HepG2 (cell line): Measurements from ENCODE around the gene ZNF629. TPM values are rescaled to one million over a fixed set of nuclear protein-coding genes. Genes with fewer than 3 reads are reported as not detected.

Experiments used
- ATAC-seq: fragments of 200-7000 bp; cut with Tn5 transposase; 3 replicates; pipeline ENCODE4 v1.9.1; 2020; ENCODE audit warnings: mild to moderate bottlenecking, moderate library complexity
- BruUV-seq: library from RNA; stranded (reverse); fragments of 400-500 nt; replicated peaks from 2 replicates; lab custom pipeline; 2021; lab: Mats Ljungman, UMichigan
- CTCF ChIA-PET: fragments of 300-600 bp; formaldehyde crosslinking; extraction: SDS; loops from one replicate; lab custom pipeline; 2021; ENCODE audit warnings: low total read pairs, inconsistent platforms, low intra/inter-chr PET ratio; lab: Yijun Ruan, JAX
- POLR2A ChIA-PET: fragments of 350-600 bp; sonication (Branson Sonifier 250); formaldehyde crosslinking; loops from one replicate; lab custom pipeline; 2020; ENCODE audit warnings: antibody characterized with exemption, inconsistent platforms; lab: Yijun Ruan, JAX
- DNase-seq: peaks from one replicate; pipeline ENCODE4 v3.0.0-alpha.2; 2015; ENCODE audit warnings: low spot score
- FAIRE-seq: peaks from 3 replicates; lab custom pipeline; 2011; peaks lifted over from hg19 to GRCh38; lab: Jason Lieb, UNC
- H2AFZ ChIP-seq: one replicate; pipeline ENCODE4 v1.6.1; 2011; ENCODE audit warnings: low read length, inconsistent platforms
- H3K27ac ChIP-seq: fragments of 300-600 bp; 3 replicates; pipeline ENCODE4 v1.8.0; 2011; ENCODE audit warnings: mixed run types, mild to moderate bottlenecking, mixed read lengths, low read length, inconsistent platforms; ENCODE audit not compliant: insufficient read depth; ENCODE audit errors: extremely low read length
- H3K27me3 ChIP-seq, 2 experiments: fragments of 200-600 bp in 1 of 2; 2 replicates in 1 of 2; 3 replicates in 1 of 2; pipeline versions ENCODE4 v1.6.0 to v1.8.0; 2011; ENCODE audit warnings: low read length in 2 of 2, mild to moderate bottlenecking in 2 of 2, moderate library complexity in 2 of 2, inconsistent platforms in 1 of 2; ENCODE audit not compliant: insufficient read depth in 2 of 2, control insufficient read depth in 1 of 2
- H3K36me3 ChIP-seq, 2 experiments: fragments of 200-600 bp in 1 of 2; replicated peaks in 1 of 2; 2 replicates in 1 of 2; 3 replicates in 1 of 2; pipeline versions ENCODE4 v1.5.1 to v1.8.0; 2011; ENCODE audit warnings: low read length in 2 of 2, inconsistent platforms in 1 of 2; ENCODE audit not compliant: insufficient read depth in 2 of 2, control insufficient read depth in 1 of 2
- H3K4me1 ChIP-seq: 2 replicates; pipeline ENCODE4 v1.5.1; 2012; ENCODE audit warnings: low read length, inconsistent platforms; ENCODE audit not compliant: insufficient read depth
- H3K4me2 ChIP-seq: 2 replicates; pipeline ENCODE4 v1.6.0; 2011; ENCODE audit warnings: low read depth, low read length, inconsistent platforms
- H3K4me3 ChIP-seq, 3 experiments: fragments of 200-600 bp in 1 of 3; sonication (generic), shearing (Covaris generic) in 1 of 3; replicated peaks in 1 of 3; 2 replicates each; pipeline ENCODE4 v1.5.1; 2011 to 2016; ENCODE audit warnings: low read length in 3 of 3, inconsistent platforms in 2 of 3, low read depth in 2 of 3, mild to moderate bottlenecking in 2 of 3, control low read depth in 1 of 3, mixed read lengths in 1 of 3; ENCODE audit not compliant: insufficient read depth in 1 of 3
- H3K79me2 ChIP-seq: one replicate; pipeline ENCODE4 v1.6.1; 2011; ENCODE audit warnings: low read length, inconsistent platforms; ENCODE audit not compliant: insufficient read depth
- H3K9ac ChIP-seq: 2 replicates; pipeline ENCODE4 v1.6.0; 2011; ENCODE audit warnings: mild to moderate bottlenecking, low read depth, low read length, inconsistent platforms; ENCODE audit not compliant: insufficient read depth
- H3K9me3 ChIP-seq: 2 replicates; pipeline ENCODE4 v1.5.1; 2012; ENCODE audit warnings: mild to moderate bottlenecking, low read length
- H4K20me1 ChIP-seq: 2 replicates; pipeline ENCODE4 v1.6.0; 2011; ENCODE audit warnings: inconsistent platforms, mild to moderate bottlenecking, low read length, moderate library complexity; ENCODE audit not compliant: insufficient read depth
- FOSL2 ChIP-seq: sonication (generic); formaldehyde crosslinking; IDR thresholded peaks from 2 replicates; pipeline ENCODE4 v1.4.0; 2020; ENCODE audit warnings: missing genetic modification reagents
- GATAD2A ChIP-seq: IDR thresholded peaks from 2 replicates; pipeline ENCODE4 v1.6.1; 2016
- ISX ChIP-seq: sonication (generic); formaldehyde crosslinking; conservative IDR thresholded peaks from 2 replicates; pipeline ENCODE4 v1.5.0; 2020; ENCODE audit warnings: missing genetic modification reagents
- JDP2 ChIP-seq: sonication (generic); formaldehyde crosslinking; IDR thresholded peaks from 2 replicates; pipeline ENCODE4 v1.8.1; 2022; ENCODE audit warnings: missing genetic modification reagents, borderline replicate concordance
- KLF16 ChIP-seq, 2 experiments: sonication (generic) in 1 of 2; formaldehyde crosslinking in 1 of 2; IDR thresholded peaks; 2 replicates each; pipeline versions ENCODE4 v1.6.1 to v1.8.0; 2016 to 2023; ENCODE audit warnings: missing genetic modification reagents in 2 of 2, missing compliant biosample characterization in 1 of 2
- NFRKB ChIP-seq: fragments of 450-650 bp; IDR thresholded peaks from 2 replicates; pipeline ENCODE4 v1.6.1; 2017
- PRPF4 ChIP-seq: fragments of 200-400 bp; formaldehyde crosslinking; IDR thresholded peaks from 2 replicates; pipeline ENCODE4 v1.6.1; 2016; ENCODE audit warnings: low read length, low read depth; ENCODE audit not compliant: poor library complexity, severe bottlenecking
- RBFOX2 ChIP-seq: fragments of 200-400 bp; formaldehyde crosslinking; IDR thresholded peaks from 2 replicates; pipeline ENCODE4 v1.6.1; 2017; ENCODE audit warnings: low read depth, mild to moderate bottlenecking, low read length
- SRSF1 ChIP-seq: fragments of 200-400 bp; formaldehyde crosslinking; optimal IDR thresholded peaks from 2 replicates; pipeline ENCODE3; 2017; ENCODE audit warnings: mild to moderate bottlenecking, low read depth, low read length, moderate library complexity
- SRSF4 ChIP-seq: fragments of 200-400 bp; formaldehyde crosslinking; IDR thresholded peaks from one replicate; pipeline ENCODE4 v1.6.1; 2018; ENCODE audit warnings: mild to moderate bottlenecking, low read depth, low read length, moderate library complexity; ENCODE audit not compliant: poor library complexity, severe bottlenecking
- ZNF235 ChIP-seq: sonication (generic); formaldehyde crosslinking; IDR thresholded peaks from 2 replicates; pipeline ENCODE4 v1.8.1; 2023; ENCODE audit warnings: mild to moderate bottlenecking, missing genetic modification reagents, borderline replicate concordance
- ZNF558 ChIP-seq: sonication (generic); formaldehyde crosslinking; IDR thresholded peaks from 2 replicates; pipeline ENCODE4 v1.9.0; 2022; ENCODE audit warnings: mild to moderate bottlenecking, missing genetic modification reagents, borderline replicate concordance
- ZNF598 ChIP-seq: sonication (generic); formaldehyde crosslinking; IDR thresholded peaks from 2 replicates; pipeline ENCODE4 v1.5.1; 2020; ENCODE audit warnings: mild to moderate bottlenecking, missing genetic modification reagents, borderline replicate concordance
- WGBS: methylation state at CpG from one replicate; pipeline ENCODE4 v1.1.6; 2017; ENCODE audit warnings: low lambda C conversion rate; 5-methylcytosine and 5-hydroxymethylcytosine counted together
- in situ Hi-C: cut with HindIII; loops from 2 replicates; pipeline ENCODE4 v1.10.0; 2017; ENCODE audit warnings: low pct_unique_long_range_greater_than_20kb; ENCODE audit not compliant: extremely low pct_ligation_motif_present
- intact Hi-C: fragments of 100-400 bp; cut with micrococcal nuclease; formaldehyde crosslinking; loops from one replicate; pipeline ENCODE4 v1.10.0; 2022; ENCODE audit not compliant: unreplicated experiment
- polyA plus RNA-seq, 8 experiments: library from polyadenylated mRNA; depleted of rRNA in 3 of 8; stranded (reverse) in 7 of 8; unstranded in 1 of 8; fragments of >200 nt; fragmentation: Illumina TruSeq in 4 of 8; extraction: Trizol in 4 of 8; gene quantifications; 2 replicates each; pipeline versions ENCODE4 v1.2.1 to v1.2.3, GENCODE V29; 2011 to 2016; ENCODE audit warnings: low read depth in 4 of 8, missing spikeins in 1 of 8, mixed read lengths in 1 of 8; ENCODE audit not compliant: insufficient read depth in 1 of 8
- total RNA-seq, 5 experiments: library from RNA; depleted of rRNA; stranded (reverse); fragments of >200 nt; fragmentation: Illumina TruSeq; extraction: Trizol; gene quantifications; 2 replicates each; pipeline ENCODE4 v1.2.3, GENCODE V29; 2016; ENCODE audit warnings: low read depth in 1 of 5
- TF ChIP-seq, protein P1 (sequence below): sonication (generic); formaldehyde crosslinking; IDR thresholded peaks from 2 replicates; pipeline ENCODE4 v1.4.0; 2020; ENCODE audit warnings: mild to moderate bottlenecking, missing genetic modification reagents
- TF ChIP-seq, protein P2 (sequence below): sonication (generic); formaldehyde crosslinking; IDR thresholded peaks from 2 replicates; pipeline ENCODE4 v1.4.0; 2020; ENCODE audit warnings: missing genetic modification reagents

The ZNF629 gene
- total and polyA plus RNA-seq, 2 of the 13 experiments (the other 11 are each of a cell fraction or from before 2014, with no cell fraction given) = 6.1 to 16.5 TPM

DNA sequence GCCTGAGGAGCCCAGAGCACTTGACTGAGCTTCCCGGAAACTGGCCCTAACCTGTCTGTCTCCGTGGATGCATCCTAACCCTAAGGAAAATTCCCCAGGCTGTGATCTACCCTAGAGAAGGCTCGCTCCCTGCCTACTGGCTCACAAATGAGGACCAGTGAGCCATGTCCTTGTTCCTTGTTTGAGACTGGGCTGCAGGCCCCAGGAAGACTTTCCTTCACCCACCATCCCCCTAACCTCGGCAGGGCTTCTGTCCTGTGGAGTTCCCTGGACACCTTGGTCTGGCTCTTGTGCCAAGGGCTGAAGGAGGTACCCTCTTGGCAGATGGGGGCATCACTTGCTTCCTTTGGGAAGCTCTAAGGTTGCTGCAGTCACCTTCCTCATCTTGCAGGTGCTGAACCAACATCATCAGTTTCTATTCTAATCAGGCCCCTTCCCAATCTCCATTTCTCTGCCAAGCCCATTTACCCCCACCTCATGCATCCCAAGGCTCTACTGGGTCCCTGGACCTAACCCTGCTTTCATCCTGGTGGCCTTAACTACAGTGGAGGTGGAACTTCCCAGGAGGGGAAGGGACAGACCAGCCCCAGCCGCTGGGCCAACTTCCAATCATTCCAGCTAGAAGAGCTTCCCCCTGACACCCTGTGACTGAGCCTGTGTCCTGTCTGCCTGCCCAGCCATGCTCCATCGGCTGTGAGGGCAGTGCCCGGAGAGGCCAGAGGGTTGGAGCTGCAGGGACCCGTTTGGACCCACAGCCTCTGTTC is 12.5 kb downstream of the ZNF629 start:
- Histone ChIP-seq H3K9ac (peak overlapping the region; percentile 92), H3K27me3 (no peaks in the 10 kb centered on the region; a peak in 1 of 5 replicates), H4K20me1 (no peaks in the 10 kb centered on the region), H3K9me3 (no peaks in the 10 kb centered on the region), H3K27ac (peak overlapping the region; percentile 89), H3K79me2 (peaks cover 9% of the 10 kb centered on the region), H2AFZ (no peak overlapping the region), H3K4me1 (peaks cover 36% of the 10 kb centered on the region), H3K4me3 (peak overlapping the region; percentile 63 to 88 (median 75); a peak in 4 of 6 replicates), H3K36me3 (peaks cover 25 to 50% of the 10 kb centered on the region in 2 experiments), H3K4me2 (peak overlapping the region; percentile 95)
- TSS peak; percentile 18 for BruUV-seq
- intact Hi-C loops = loop anchor here (1.0 to 5.0 kb wide), 2 partner anchors 26 to 38 kb away; partner anchors contain the start of gene PHKG2
- TF ChIP-seq, protein P1, sequence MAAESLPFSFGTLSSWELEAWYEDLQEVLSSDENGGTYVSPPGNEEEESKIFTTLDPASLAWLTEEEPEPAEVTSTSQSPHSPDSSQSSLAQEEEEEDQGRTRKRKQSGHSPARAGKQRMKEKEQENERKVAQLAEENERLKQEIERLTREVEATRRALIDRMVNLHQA (CRISPR knock-in tag) = no peak
- 0 out of 2 replicates have a peak, but pooled peaks have one; percentile 21 for TF ChIP-seq ZNF598 (CRISPR knock-in tag)
- WGBS = 88% methylated on average over 7 of the region's 8 CpGs
- CTCF ChIA-PET = no interaction called here
- ATAC-seq = peak; percentile 5
- no peak for DNase-seq
- in situ Hi-C loops = no loop called here
- no peak for FAIRE-seq
- POLR2A ChIA-PET = interaction anchor here (0.5 to 2.2 kb wide), 16 partner anchors 8 to 220 kb away, joined by 3 to 34 read pairs (median 8); partner anchors contain the start of genes FBRS, FBXL19, PHKG2 and SRCAP

DNA sequence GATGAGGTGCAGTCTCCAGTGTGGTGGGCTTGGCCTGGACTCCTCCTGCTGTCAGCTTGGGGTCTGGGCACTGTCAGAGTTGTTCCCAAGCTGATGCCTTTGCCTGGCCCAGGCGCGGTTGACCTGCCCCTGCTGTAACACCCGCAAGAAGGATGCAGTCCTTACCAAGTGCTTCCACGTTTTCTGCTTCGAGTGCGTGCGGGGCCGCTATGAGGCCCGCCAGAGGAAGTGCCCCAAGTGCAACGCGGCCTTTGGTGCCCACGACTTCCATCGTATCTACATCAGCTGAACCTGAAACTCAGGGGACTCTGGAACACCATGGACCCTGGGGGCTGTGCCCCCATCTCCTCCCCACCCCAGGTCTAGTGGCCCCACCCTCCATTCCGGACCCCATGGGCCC is 13.2 kb downstream of the ZNF629 start:
- H2AFZ ChIP-seq = no peak overlapping the region
- DNase-seq = no peak
- H3K4me1 ChIP-seq = peaks cover 36% of the 10 kb centered on the region
- CTCF ChIA-PET = no interaction called here
- peaks cover 33 to 57% of the 10 kb centered on the region in 2 experiments for H3K36me3 ChIP-seq
- no TSS peak for BruUV-seq
- FAIRE-seq = no peak
- no peaks in the 10 kb centered on the region for H4K20me1 ChIP-seq
- H3K27me3 ChIP-seq = no peaks in the 10 kb centered on the region; a peak in 1 of 5 replicates
- in situ Hi-C loops (no loop called here), intact Hi-C loops (no loop called here)
- POLR2A ChIA-PET = interaction anchor here (1.8 to 2.2 kb wide), 5 partner anchors 9 to 40 kb away, joined by 9 to 34 read pairs (median 13); partner anchors contain the start of gene PHKG2
- ATAC-seq = no peak
- H3K4me2 ChIP-seq = no peak overlapping the region
- H3K9ac ChIP-seq = no peak overlapping the region
- 100% methylated on average over 10 of the region's 14 CpGs for WGBS
- no peaks in the 10 kb centered on the region for H3K9me3 ChIP-seq
- H3K27ac ChIP-seq = no peak overlapping the region
- no peak overlapping the region for H3K4me3 ChIP-seq
- H3K79me2 ChIP-seq = peaks cover 9% of the 10 kb centered on the region
- TF ChIP-seq, protein P2, sequence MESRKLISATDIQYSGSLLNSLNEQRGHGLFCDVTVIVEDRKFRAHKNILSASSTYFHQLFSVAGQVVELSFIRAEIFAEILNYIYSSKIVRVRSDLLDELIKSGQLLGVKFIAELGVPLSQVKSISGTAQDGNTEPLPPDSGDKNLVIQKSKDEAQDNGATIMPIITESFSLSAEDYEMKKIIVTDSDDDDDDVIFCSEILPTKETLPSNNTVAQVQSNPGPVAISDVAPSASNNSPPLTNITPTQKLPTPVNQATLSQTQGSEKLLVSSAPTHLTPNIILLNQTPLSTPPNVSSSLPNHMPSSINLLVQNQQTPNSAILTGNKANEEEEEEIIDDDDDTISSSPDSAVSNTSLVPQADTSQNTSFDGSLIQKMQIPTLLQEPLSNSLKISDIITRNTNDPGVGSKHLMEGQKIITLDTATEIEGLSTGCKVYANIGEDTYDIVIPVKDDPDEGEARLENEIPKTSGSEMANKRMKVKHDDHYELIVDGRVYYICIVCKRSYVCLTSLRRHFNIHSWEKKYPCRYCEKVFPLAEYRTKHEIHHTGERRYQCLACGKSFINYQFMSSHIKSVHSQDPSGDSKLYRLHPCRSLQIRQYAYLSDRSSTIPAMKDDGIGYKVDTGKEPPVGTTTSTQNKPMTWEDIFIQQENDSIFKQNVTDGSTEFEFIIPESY (CRISPR knock-in tag) = peak; percentile 21; the same call in 1 of the 2 replicates
- TF ChIP-seq SRSF4 (no peak), ZNF558 (CRISPR knock-in tag) (no peak), FOSL2 (CRISPR knock-in tag) (no peak), KLF16 (CRISPR knock-in tag; IDR thresholded peaks at IDR 0.05) (no peak), NFRKB (no peak), JDP2 (CRISPR knock-in tag) (no peak), ZNF235 (CRISPR knock-in tag) (no peak), PRPF4 (no peak), GATAD2A (CRISPR knock-in tag) (no peak), SRSF1 (peak; percentile 7), ISX (CRISPR knock-in tag) (no peak), RBFOX2 (peak; percentile 25; the same call in 1 of the 2 replicates)
